ENCODE results near the gene ZFR2.

The ZFR2 gene

GRCh38 chr19:3798137-3798536 is 70.7 kb downstream of the ZFR2 start:
- TF ChIP-seq CTCF (IDR thresholded peaks at IDR 0.05; ENCODE audit: low read depth, low read length) = no peak

GRCh38 chr19:3796358-3796757 is 72.5 kb downstream of the ZFR2 start:
- Histone ChIP-seq H3K4me1 (no peaks in the 10 kb centered on the region; the same call in 1 of the 2 replicates), H3K9me3 (no peaks in the 10 kb centered on the region), H3K36me3 (no peaks in the 10 kb centered on the region)

More at GRCh38 chr19:3798137-3798536, 70.7 kb downstream of the ZFR2 start:
- Histone ChIP-seq H3K4me3 (ENCODE audit: low read depth, low read length) (no peak overlapping the region), H3K9me3 (no peaks in the 10 kb centered on the region), H3K4me1 (no peaks in the 10 kb centered on the region; the same call in 1 of the 2 replicates), H3K36me3 (no peaks in the 10 kb centered on the region), H3K27me3 (peaks cover 13% of the 10 kb centered on the region)
- no peak for DNase-seq

GRCh38 chr19:3793799-3794198 is 75.0 kb downstream of the ZFR2 start:
- no peak for TF ChIP-seq CTCF (IDR thresholded peaks at IDR 0.05; ENCODE audit: low read depth, low read length)
- Histone ChIP-seq H3K27me3 (no peaks in the 10 kb centered on the region), H3K36me3 (no peaks in the 10 kb centered on the region), H3K9me3 (no peaks in the 10 kb centered on the region; the same call in 1 of the 2 replicates), H3K4me1 (no peaks in the 10 kb centered on the region), H3K4me3 (ENCODE audit: low read depth, low read length) (no peak overlapping the region)
- no peak for DNase-seq

More at GRCh38 chr19:3796358-3796757, 72.5 kb downstream of the ZFR2 start:
- DNase-seq = no peak
- Histone ChIP-seq H3K4me3 (ENCODE audit: low read depth, low read length) (no peak overlapping the region), H3K27me3 (peaks cover 7% of the 10 kb centered on the region)
- no peak for TF ChIP-seq CTCF (IDR thresholded peaks at IDR 0.05; ENCODE audit: low read depth, low read length)

- Histone ChIP-seq H3K36me3 (no peaks in the 10 kb centered on the region), H3K4me1 (no peaks in the 10 kb centered on the region), H3K4me3 (ENCODE audit: low read depth, low read length) (no peak overlapping the region), H3K9me3 (no peaks in the 10 kb centered on the region; the same call in 1 of the 2 replicates), H3K27me3 (peaks cover under 1% of the 10 kb centered on the region; the same call in 1 of the 2 replicates)
- no peak for TF ChIP-seq CTCF (IDR thresholded peaks at IDR 0.05; ENCODE audit: low read depth, low read length)
- no peak for DNase-seq
Observed at GRCh38 chr19:3792114-3792513, 76.7 kb downstream of the ZFR2 start.

GRCh38 chr19:3790941-3791340 is 77.9 kb downstream of the ZFR2 start:
- TF ChIP-seq CTCF (IDR thresholded peaks at IDR 0.05; ENCODE audit: low read depth, low read length) = no peak
- H3K9me3 ChIP-seq = no peaks in the 10 kb centered on the region; the same call in 1 of the 2 replicates
- peaks cover 8% of the 10 kb centered on the region for H3K27me3 ChIP-seq
- no peak overlapping the region for H3K4me3 ChIP-seq (ENCODE audit: low read depth, low read length)
- DNase-seq = no peak
- H3K4me1 ChIP-seq = no peaks in the 10 kb centered on the region
- H3K36me3 ChIP-seq = no peaks in the 10 kb centered on the region

- Histone ChIP-seq H3K9me3 (no peaks in the 10 kb centered on the region; the same call in 1 of the 2 replicates), H3K36me3 (no peaks in the 10 kb centered on the region), H3K4me3 (ENCODE audit: low read depth, low read length) (no peak overlapping the region), H3K27me3 (peaks cover 14% of the 10 kb centered on the region), H3K4me1 (no peaks in the 10 kb centered on the region)
- TF ChIP-seq CTCF (IDR thresholded peaks at IDR 0.05; ENCODE audit: low read depth, low read length) = no peak
- DNase-seq = no peak
Observed at GRCh38 chr19:3790209-3790734, 78.6 kb downstream of the ZFR2 start.
